Neuronal stem cell (in vitro differentiated cells): ENCODE data around the gene CNTLN.

Source experiments
- DNase-seq: peaks from one replicate; pipeline ENCODE4 v3.0.0-alpha.2; 2013; ENCODE audit warnings: low spot score
- H2AFZ ChIP-seq: one replicate; pipeline ENCODE4 v1.6.1; 2013; ENCODE audit warnings: mild to moderate bottlenecking, low read length, inconsistent platforms
- H2AK5ac ChIP-seq: 2 replicates; pipeline ENCODE4 v1.6.1; 2013; ENCODE audit warnings: low read depth, mild to moderate bottlenecking, inconsistent platforms, low read length, moderate library complexity, mixed read lengths
- H2BK120ac ChIP-seq: 2 replicates; pipeline ENCODE4 v1.6.1; 2013; ENCODE audit warnings: low read depth, mild to moderate bottlenecking, inconsistent platforms, low read length, moderate library complexity, mixed read lengths
- H2BK12ac ChIP-seq: one replicate; pipeline ENCODE4 v1.6.1; 2013; ENCODE audit warnings: low read length, inconsistent platforms
- H2BK15ac ChIP-seq: 2 replicates; pipeline ENCODE4 v1.6.1; 2013; ENCODE audit warnings: mild to moderate bottlenecking, low read length, inconsistent platforms, mixed read lengths
- H2BK5ac ChIP-seq: one replicate; pipeline ENCODE4 v1.6.1; 2013; ENCODE audit warnings: inconsistent platforms, mild to moderate bottlenecking, low read length, moderate library complexity
- H3K14ac ChIP-seq: one replicate; pipeline ENCODE4 v1.6.1; 2013; ENCODE audit warnings: low read length, inconsistent platforms
- H3K18ac ChIP-seq: 2 replicates; pipeline ENCODE4 v1.6.1; 2013; ENCODE audit warnings: low read length, inconsistent platforms
- H3K23ac ChIP-seq: 2 replicates; pipeline ENCODE4 v1.6.1; 2013; ENCODE audit warnings: low read depth, mild to moderate bottlenecking, mixed read lengths, low read length, inconsistent platforms; ENCODE audit not compliant: poor library complexity
- H3K27ac ChIP-seq: replicated peaks from 3 replicates; pipeline ENCODE4 v1.5.1; 2013; ENCODE audit warnings: low read length, inconsistent platforms
- H3K27me3 ChIP-seq, 3 experiments: 2 replicates each; pipeline ENCODE4 v1.6.1; 2013; ENCODE audit warnings: low read length in 3 of 3, mild to moderate bottlenecking in 2 of 3, inconsistent platforms in 1 of 3, low read depth in 1 of 3, mixed read lengths in 1 of 3, moderate library complexity in 1 of 3; ENCODE audit not compliant: control insufficient read depth in 3 of 3, insufficient read depth in 3 of 3
- H3K36me3 ChIP-seq, 2 donors: replicated peaks in 1 of 2; 2 replicates each; pipeline ENCODE4 v1.6.1; 2013; ENCODE audit warnings: low read length in 2 of 2; ENCODE audit not compliant: control insufficient read depth in 2 of 2, insufficient read depth in 2 of 2
- H3K4ac ChIP-seq: 2 replicates; pipeline ENCODE4 v1.6.1; 2013; ENCODE audit warnings: inconsistent platforms, mild to moderate bottlenecking, low read length, moderate library complexity
- H3K4me1 ChIP-seq, 2 donors: 1 replicate in 1 of 2; 2 replicates in 1 of 2; pipeline ENCODE4 v1.6.1; 2013; ENCODE audit warnings: low read length in 2 of 2, low read depth in 1 of 2; ENCODE audit not compliant: control insufficient read depth in 2 of 2, insufficient read depth in 1 of 2
- H3K4me2 ChIP-seq: one replicate; pipeline ENCODE4 v1.6.1; 2013; ENCODE audit warnings: mild to moderate bottlenecking, low read length, inconsistent platforms; ENCODE audit not compliant: insufficient read depth, poor library complexity, severe bottlenecking
- H3K4me3 ChIP-seq, 2 donors: 2 replicates each; pipeline ENCODE4 v1.5.1; 2013; ENCODE audit warnings: low read length in 2 of 2, mild to moderate bottlenecking in 2 of 2, inconsistent platforms in 1 of 2, moderate library complexity in 1 of 2
- H3K79me1 ChIP-seq: one replicate; pipeline ENCODE4 v1.6.1; 2013; ENCODE audit warnings: low read depth, mild to moderate bottlenecking, inconsistent platforms, low read length, moderate library complexity
- H3K9ac ChIP-seq: one replicate; pipeline ENCODE4 v1.6.1; 2013; ENCODE audit warnings: mild to moderate bottlenecking, low read depth, low read length, inconsistent platforms; ENCODE audit not compliant: poor library complexity
- H3K9me3 ChIP-seq, 2 donors: replicated peaks in 1 of 2; 2 replicates each; pipeline versions ENCODE3 to v1.6.1; 2013; ENCODE audit warnings: low read length in 2 of 2, mild to moderate bottlenecking in 2 of 2, inconsistent platforms in 1 of 2, low read depth in 1 of 2, mixed read lengths in 1 of 2, moderate library complexity in 1 of 2; ENCODE audit not compliant: control insufficient read depth in 2 of 2, insufficient read depth in 1 of 2
- H4K8ac ChIP-seq: one replicate; pipeline ENCODE4 v1.6.1; 2013; ENCODE audit warnings: low read depth, mild to moderate bottlenecking, inconsistent platforms, low read length, moderate library complexity
- H4K91ac ChIP-seq: one replicate; pipeline ENCODE4 v1.6.1; 2013; ENCODE audit warnings: low read length, low read depth, mild to moderate bottlenecking, inconsistent platforms; ENCODE audit not compliant: poor library complexity
- WGBS, 2 donors: extraction: QIAGEN DNeasy Blood & Tissue Kit; methylation state at CpG; one replicate each; pipeline ENCODE4 v1.1.7; 2013; ENCODE audit warnings: missing lambda C conversion rate in 2 of 2, mixed read lengths in 1 of 2; ENCODE audit not compliant: insufficient read length in 2 of 2, insufficient replicate concordance in 1 of 2; ENCODE audit errors: extremely low coverage in 2 of 2; 5-methylcytosine and 5-hydroxymethylcytosine counted together

Gene CNTLN

GRCh38 chr9:17380126-17380861 is 245.5 kb downstream of the CNTLN start:
- H2AFZ ChIP-seq, result no peak overlapping the region
- H3K9me3 ChIP-seq, result no peaks in the 10 kb centered on the region
- H3K79me1 ChIP-seq, result no peaks in the 10 kb centered on the region
- H2BK5ac ChIP-seq, result no peak overlapping the region
- H3K27me3 ChIP-seq, result no peaks in the 10 kb centered on the region
- no peak overlapping the region for H4K8ac ChIP-seq
- no peak overlapping the region for H2AK5ac ChIP-seq
- WGBS, 2 donors, result no CpG with 5 or more reads among the region's 5 CpGs
- no peak overlapping the region for H3K4ac ChIP-seq
- H2BK120ac ChIP-seq, result no peak overlapping the region
- no peak overlapping the region for H2BK12ac ChIP-seq
- no peak overlapping the region for H3K27ac ChIP-seq
- no peak overlapping the region for H3K4me2 ChIP-seq
- no peak overlapping the region for H3K18ac ChIP-seq
- H2BK15ac ChIP-seq, result no peak overlapping the region
- no peak overlapping the region for H3K23ac ChIP-seq
- H3K4me3 ChIP-seq, result no peak overlapping the region
- no peak overlapping the region for H3K14ac ChIP-seq
- no peak for DNase-seq
- no peak overlapping the region for H3K9ac ChIP-seq
- H4K91ac ChIP-seq, result no peak overlapping the region
- no peaks in the 10 kb centered on the region for H3K36me3 ChIP-seq
- H3K4me1 ChIP-seq, result no peaks in the 10 kb centered on the region

- Histone ChIP-seq H3K4me3 (no peak overlapping the region), H3K18ac (no peak overlapping the region), H2BK120ac (no peak overlapping the region), H3K4ac (no peak overlapping the region), H3K27me3 (no peaks in the 10 kb centered on the region), H4K91ac (no peak overlapping the region), H3K27ac (no peak overlapping the region), H2BK5ac (no peak overlapping the region), H2BK12ac (no peak overlapping the region), H3K4me1 (peaks cover 0 to 3% of the 10 kb centered on the region in 2 donors), H2BK15ac (no peak overlapping the region), H3K36me3 (no peaks in the 10 kb centered on the region), H3K9ac (no peak overlapping the region), H3K9me3 (no peaks in the 10 kb centered on the region), H3K4me2 (no peak overlapping the region), H2AFZ (no peak overlapping the region), H2AK5ac (no peak overlapping the region), H3K23ac (no peak overlapping the region), H3K14ac (no peak overlapping the region), H4K8ac (no peak overlapping the region), H3K79me1 (no peaks in the 10 kb centered on the region)
- DNase-seq, result no peak
Measured at GRCh38 chr9:17387565-17387964, 252.7 kb downstream of the CNTLN start.

- no peak overlapping the region for H2AFZ ChIP-seq
Measured at GRCh38 chr9:17389026-17389425, 254.2 kb downstream of the CNTLN start.

GRCh38 chr9:17394881-17395510 is 260.2 kb downstream of the CNTLN start:
- no peak overlapping the region for H3K9ac ChIP-seq
- WGBS, 2 donors, result no CpG with 5 or more reads among the region's 7 CpGs
- no peak overlapping the region for H2BK5ac ChIP-seq
- no peak overlapping the region for H3K23ac ChIP-seq
- no peak overlapping the region for H2BK12ac ChIP-seq
- H4K91ac ChIP-seq, result no peak overlapping the region
- no peaks in the 10 kb centered on the region for H3K9me3 ChIP-seq
- H3K18ac ChIP-seq, result no peak overlapping the region
- peaks cover 0 to 6% of the 10 kb centered on the region in 2 donors for H3K36me3 ChIP-seq
- H2AK5ac ChIP-seq, result no peak overlapping the region
- no peak overlapping the region for H2AFZ ChIP-seq
- no peak overlapping the region for H4K8ac ChIP-seq
- no peak overlapping the region for H3K14ac ChIP-seq
- H3K27me3 ChIP-seq, result no peaks in the 10 kb centered on the region
- no peak overlapping the region for H3K4me3 ChIP-seq
- H3K79me1 ChIP-seq, result no peaks in the 10 kb centered on the region
- peaks cover 0 to 4% of the 10 kb centered on the region in 2 donors for H3K4me1 ChIP-seq
- no peak overlapping the region for H3K4me2 ChIP-seq
- H3K4ac ChIP-seq, result no peak overlapping the region
- DNase-seq, result no peak
- H3K27ac ChIP-seq, result no peak overlapping the region
- no peak overlapping the region for H2BK15ac ChIP-seq
- no peak overlapping the region for H2BK120ac ChIP-seq

More at GRCh38 chr9:17389026-17389425, 254.2 kb downstream of the CNTLN start:
- no peak overlapping the region for H2BK120ac ChIP-seq
- no peak overlapping the region for H3K27ac ChIP-seq
- H3K27me3 ChIP-seq, result no peaks in the 10 kb centered on the region
- no peak overlapping the region for H4K8ac ChIP-seq
- no peak overlapping the region for H4K91ac ChIP-seq
- H2AK5ac ChIP-seq, result no peak overlapping the region
- no peaks in the 10 kb centered on the region for H3K79me1 ChIP-seq
- H2BK5ac ChIP-seq, result no peak overlapping the region
- peaks cover 0 to 3% of the 10 kb centered on the region in 2 donors for H3K4me1 ChIP-seq
- H3K4ac ChIP-seq, result no peak overlapping the region
- H3K14ac ChIP-seq, result no peak overlapping the region
- no peak overlapping the region for H3K4me2 ChIP-seq
- WGBS, 2 donors, result no CpG with 5 or more reads among the region's 1 CpG
- no peak overlapping the region for H3K18ac ChIP-seq
- H3K4me3 ChIP-seq, result no peak overlapping the region
- H2BK15ac ChIP-seq, result no peak overlapping the region
- no peak overlapping the region for H2BK12ac ChIP-seq
- DNase-seq, result no peak
- H3K9ac ChIP-seq, result no peak overlapping the region
- no peak overlapping the region for H3K23ac ChIP-seq
- H3K36me3 ChIP-seq, result no peaks in the 10 kb centered on the region
- no peaks in the 10 kb centered on the region for H3K9me3 ChIP-seq
